GM18507 (cell line): Measurements from ENCODE around the gene GPR161.

ENCODE experiments used
- DNase-seq: peaks from one replicate; pipeline ENCODE4 v3.0.0; 2011; ENCODE audit warnings: low read depth; ENCODE audit not compliant: insufficient read length; ENCODE audit errors: extremely low spot score
- FAIRE-seq: peaks from 2 replicates; lab custom pipeline; 2011; peaks lifted over from hg19 to GRCh38; lab: Jason Lieb, UNC

GPR161 gene

DNA sequence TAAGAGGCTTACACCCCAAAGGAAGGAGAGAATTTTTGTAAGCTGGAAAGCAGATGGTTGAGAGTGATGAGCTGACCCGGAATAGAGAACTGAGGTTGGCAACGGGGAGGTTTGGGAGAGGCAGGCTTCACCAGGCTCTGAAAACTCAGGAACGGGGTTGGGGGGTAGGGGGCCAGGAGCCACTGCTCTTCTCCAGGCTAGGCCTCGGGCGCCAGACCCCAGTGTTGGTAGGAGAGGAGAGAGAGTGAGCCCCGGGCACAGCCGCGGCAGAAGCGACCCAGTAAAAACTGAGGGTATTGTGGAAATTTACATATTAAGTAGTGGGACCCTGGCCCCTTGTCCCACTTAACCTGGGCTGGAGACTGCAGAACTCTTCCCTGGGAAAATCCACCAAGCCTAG lies 45.7 kb downstream of the GPR161 start:
- FAIRE-seq: no peak
- no peak for DNase-seq

DNA sequence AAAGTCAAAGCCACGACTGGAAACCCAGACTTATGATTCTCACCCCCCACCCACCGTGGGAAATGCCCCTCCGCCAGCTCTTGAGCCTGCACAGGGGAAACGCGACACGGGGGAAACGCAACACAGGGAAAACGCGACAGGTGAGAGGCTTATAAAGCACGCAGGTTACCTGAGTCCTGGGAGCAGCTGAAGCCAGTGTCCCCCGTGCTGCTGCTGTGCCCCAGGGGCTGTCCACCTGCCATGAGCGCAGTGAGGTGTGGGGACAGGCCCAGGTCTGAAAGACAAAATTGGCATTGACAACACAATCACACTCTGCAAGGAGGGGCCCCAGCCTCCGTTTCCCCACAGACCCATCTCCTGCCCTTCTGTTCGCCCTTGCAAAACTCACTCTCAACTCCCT lies 46.3 kb downstream of the GPR161 start:
- DNase-seq (no peak), FAIRE-seq (no peak)

DNA sequence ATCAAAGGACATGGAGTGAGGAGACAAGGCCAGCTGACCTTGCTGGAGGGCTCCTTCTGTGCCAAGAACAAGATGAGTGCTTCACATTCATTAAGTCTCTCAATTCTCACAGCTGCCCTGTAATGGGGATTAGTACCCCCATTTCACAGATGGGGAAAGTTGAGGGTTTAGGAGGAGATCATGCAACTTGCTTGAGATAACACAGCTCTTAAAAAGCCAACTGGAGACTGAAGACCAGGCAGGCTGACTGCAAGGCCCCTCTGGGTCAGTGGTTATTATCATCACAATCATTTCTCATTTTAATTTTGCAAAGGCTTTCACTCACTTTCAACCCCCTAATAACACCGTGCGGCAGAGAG lies 46.8 kb downstream of the GPR161 start:
- no peak for DNase-seq
- FAIRE-seq: no peak

DNA sequence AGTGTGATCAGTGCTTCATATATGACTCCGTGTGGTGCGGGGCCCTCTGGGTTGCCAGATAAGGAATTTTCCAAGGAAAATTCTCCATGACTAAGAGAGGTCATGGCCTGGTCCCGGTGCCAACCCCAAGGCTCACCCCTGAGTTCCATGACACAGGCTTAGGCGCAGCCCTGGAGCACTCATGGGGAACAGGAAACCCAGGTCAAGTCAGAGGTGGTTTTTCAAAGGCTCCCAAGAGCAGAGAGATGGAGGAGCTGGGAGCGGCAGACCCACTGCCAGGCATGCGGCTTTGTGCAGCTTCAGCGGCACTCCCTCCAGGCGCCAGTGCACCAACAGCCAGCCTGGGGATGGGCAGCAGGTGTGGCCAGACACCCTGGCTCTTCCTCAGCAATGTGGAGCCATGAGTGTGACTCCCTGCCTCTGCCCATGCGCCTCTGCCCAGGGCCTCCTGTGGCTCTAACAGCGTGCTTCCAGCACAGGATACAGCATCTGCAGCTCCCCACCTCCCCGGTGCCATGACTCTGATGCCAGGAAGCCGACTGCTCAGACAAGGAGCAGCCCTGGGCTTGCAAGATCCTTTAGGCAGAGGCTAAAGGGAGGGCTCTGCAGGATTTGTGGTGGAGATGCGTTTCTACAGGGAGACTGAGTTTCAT lies 47.3 kb downstream of the GPR161 start:
- FAIRE-seq (no peak), DNase-seq (no peak)

DNA sequence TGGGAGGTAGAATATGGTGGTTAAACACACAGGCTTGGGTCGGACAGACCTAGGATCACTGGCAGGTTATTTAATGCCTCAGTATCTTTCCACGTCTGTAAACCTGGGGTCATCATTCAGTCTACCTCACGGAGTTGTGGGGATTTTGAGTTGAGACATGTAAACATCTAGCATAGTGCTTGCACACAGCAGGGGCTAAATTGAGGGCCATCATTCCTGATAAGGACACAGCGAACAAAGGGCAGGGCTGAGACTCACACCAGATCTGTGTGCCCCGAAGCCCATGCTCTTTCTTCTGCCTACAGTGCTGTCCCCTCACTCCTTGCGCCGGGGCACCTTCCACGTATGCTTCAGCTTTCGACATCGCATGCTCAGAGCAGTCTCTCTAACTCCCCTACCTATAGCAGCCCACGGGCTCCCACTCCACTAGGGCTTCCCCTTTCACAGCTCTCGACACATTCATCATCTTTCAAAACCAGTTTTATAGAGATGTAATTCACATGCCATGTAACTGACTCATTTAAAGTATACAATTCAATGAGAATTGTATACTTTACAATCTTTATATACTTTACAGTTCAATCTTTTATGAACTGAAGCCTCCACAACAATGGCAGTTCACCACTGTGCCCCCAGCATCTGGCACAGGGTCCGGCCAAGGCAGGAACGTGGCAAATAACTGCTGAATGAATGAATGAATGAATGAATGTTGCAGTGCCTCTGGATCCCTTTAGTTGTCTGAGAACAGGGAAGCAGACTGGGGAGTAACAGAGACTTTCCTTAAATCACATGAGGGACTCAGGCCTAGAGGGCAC lies 48.0 kb downstream of the GPR161 start:
- FAIRE-seq (no peak), DNase-seq (no peak)

DNA sequence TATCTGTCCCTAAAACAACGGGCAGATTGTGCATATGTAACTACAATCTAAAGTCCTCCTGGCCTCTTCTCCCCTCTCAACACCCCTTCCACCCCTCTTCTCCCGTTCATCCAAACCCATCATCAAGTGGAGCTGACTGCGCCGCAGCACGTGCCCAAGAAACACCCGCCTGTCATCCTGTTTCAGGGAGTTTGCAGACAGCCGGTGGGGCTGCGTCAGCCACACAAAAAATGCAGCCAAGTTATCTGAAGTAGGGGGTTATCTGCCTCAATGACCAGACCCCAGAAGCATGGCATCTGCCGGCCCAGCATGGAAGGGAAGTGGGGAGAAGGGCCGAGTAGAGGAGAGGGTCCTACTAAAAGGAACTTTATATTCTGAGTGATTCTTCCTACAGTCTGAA lies 49.0 kb downstream of the GPR161 start:
- DNase-seq (no peak), FAIRE-seq (no peak)

DNA sequence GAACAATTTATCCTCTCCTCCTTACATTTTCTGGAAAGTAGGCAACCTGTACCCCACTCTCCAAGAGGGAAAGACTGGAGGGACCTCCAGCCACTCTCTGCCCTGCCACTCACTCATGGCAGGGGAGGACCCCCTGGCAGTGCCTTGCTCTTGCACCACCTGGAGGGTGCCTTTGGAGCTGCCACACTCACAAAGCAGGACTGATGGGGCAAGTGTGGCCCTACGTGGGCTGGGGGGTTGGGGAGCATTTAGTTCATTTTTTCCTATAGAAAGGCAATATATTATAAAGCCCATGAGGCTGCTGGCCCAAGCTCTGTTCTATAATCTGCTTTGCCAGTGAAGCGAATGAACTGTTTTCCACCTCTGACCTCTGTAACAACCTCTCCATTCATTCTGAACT lies 50.3 kb downstream of the GPR161 start:
- no peak for DNase-seq
- no peak for FAIRE-seq

DNA sequence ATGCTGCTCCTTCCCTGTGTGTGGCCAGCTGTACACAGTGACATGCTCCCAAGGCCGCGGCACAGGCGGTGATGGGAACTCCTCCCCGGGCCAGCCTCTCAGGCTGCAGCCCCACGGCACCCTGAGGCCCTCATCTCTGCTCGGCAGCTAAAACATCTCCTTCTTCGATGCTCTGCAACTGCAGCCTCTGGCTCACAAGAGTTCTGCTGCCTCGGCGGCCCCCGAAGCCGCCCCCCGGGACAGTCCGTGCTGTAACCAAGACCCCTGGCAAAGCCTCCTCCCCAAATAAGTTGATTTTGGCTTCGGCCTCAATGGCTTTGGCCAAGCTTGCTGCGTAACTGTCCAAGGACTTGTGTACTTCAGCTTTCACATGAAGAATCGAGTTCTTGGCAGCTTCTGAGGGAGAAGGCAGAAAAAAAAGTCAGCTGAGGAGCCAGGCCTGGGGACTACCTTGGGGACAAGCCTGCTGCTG lies 51.3 kb downstream of the GPR161 start:
- DNase-seq (no peak), FAIRE-seq (no peak)

DNA sequence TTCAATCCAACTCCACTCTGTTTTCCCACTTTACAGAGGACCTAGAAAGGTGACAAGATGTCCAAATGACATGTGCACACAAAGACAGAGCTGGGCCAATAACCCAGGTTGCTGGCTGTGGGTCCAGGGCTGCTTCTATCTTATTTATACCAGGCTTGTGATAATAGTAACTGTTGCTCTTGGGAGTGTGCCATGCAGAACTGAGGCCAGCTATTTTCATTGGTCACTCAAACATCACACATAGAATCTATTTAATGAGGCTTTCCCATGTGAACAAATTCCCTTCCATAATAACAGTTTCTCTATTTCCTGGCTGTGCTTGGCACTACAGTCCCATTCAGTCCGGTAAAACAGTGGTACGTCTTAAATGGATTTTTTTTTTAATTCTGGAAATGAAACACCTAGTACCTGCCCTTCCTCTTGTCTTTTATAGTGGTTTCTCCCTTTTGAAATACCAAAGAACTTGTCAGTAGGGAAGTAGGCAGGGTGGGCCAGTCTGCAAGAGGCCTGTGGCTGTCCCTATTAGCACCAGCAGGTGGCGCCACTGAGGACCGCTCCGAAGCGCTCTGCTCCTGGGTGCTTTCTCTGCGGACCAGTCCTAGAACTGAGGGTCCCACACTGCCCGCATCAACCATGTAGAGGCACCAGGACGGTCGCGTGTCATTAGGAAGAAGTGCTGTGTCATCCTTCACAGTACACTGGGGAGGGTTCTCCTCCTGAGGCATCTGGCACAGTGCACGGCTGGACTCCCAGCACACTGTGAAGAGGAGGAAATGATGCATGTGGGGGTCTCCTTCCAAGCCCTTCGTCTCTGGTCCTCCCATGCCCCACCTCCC lies 52.1 kb downstream of the GPR161 start:
- FAIRE-seq (peak; percentile 66), DNase-seq (peak; percentile 38)

DNA sequence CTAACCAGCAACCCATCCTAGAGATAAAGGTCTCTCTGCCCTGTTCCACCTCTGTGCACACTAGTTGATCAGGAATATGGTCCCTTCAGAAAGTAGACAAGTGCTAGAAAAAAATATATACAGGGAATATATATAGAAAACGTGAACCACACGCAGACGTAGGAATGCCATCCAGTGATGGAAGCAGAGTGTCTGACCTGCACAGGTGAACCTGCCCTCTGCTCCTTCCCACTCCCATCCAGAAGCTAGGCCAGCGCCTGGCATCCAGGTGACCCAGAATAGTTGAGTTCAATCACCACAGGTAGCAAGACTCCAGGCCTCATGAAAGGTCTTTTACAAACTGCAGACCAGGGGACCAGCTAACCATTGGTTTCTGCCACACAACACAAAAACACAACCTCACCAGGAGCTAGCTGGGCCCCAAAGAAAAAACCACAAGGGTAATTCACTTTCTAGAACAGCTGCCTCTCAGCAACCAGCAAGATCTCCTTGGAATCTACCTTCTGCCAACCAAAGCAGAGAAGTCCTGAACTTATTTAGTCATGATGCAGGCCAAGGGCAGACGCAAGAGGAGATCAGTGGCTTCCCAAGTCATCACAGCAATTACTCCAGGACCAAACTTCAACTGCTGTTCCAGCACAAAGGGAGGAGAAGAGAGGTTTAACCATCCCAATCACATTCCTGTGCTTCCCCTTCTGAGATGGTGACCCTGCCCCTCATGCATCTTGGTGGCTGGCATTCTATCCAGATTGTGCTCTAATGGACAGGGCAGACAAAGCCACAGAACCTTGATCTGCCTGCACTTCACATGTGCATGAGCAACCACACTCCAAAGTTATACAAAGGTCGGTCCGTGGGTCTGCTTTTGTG lies 53.0 kb downstream of the GPR161 start:
- no peak for FAIRE-seq
- no peak for DNase-seq

DNA sequence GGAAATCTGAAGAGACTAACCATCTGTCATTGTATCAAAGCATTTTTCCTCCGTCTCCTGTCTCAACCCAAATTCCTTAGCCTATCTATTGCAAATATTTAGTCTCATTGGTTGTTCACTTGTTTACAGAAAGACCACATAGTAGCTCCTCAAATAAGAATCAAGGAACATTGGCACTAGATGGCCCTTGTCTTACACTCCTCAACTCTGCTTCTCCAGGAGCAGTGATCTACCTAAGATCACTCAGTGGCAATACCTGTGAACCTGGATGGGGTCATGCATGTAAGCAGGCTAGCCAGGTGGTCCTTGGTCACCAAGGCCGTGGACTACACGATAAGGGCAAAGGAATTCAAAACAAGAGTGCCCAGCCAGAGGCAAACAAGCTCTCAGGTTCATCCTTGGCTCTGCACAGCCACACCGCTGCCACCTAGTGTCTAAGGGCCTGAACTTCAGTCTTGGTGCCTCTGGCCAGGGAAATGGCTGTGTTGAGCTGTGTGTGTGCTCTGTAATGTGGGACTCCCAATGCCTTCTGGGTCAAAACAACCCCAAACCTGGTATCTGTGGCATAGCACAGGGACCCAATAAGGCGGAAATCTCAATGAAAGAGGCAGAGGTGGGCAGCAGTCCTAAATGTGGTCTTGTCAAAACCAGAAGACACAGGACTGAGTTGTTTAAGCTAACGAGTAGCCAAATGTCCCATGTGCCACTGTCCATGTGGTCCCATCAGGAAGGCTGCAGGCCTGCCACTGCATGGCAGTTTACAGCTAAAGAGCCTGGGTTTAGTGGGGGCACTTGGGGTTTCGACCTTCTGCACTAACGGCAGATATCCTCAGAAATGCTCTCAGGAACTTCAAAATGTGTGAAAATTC lies 54.5 kb downstream of the GPR161 start:
- FAIRE-seq (peak; percentile 82), DNase-seq (peak; percentile 46)

DNA sequence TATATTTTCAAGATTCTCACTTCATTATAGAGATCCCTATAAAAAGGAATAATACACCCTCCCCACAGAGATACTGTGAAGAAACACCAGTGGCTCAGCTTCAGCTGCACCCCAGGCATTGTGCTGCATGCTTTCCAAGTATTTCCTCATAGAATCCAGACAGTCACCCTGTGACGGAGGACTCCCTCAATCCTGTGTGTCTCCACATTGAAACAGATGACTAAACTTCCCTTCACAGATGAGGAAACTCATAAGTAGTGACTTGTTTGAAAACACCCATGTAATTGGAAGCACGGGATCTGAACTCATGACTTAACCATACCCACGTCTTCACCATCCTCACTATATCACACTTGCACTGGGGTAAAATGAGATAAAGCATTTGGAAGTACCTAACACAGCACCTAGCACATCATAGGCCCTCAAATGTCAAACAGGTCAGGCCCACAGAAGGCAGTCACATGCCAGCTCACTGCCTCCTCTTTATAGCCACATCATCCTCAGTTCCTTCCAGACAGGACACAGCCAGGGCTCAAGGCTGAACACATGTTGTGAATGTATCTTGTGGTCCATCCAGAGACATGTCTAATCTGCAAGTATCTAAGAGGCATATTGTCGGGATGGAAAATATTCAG lies 55.2 kb downstream of the GPR161 start:
- DNase-seq: no peak

DNA sequence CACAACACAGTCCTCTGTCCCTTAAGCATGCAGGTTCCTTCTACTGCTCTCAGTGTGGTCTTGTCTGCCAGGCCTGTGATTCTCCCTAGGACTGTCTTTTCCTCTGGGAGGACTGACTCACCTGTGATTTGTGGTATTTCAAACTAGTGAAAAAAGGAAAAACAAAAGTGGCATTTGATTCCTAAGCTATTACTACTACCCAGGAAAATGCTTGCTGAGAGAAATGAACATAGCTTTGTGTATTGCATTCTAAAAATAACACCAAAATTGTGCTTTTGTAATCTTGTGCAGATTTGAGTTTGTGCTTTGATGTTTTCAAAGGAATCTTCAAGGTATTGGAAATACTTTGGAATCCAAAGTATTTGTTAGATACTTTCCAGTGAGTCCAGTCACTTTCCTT lies 57.0 kb downstream of the GPR161 start:
- FAIRE-seq: no peak
- DNase-seq: no peak

More for the DNA sequence above, 55.2 kb downstream of the GPR161 start:
- FAIRE-seq: no peak

DNA sequence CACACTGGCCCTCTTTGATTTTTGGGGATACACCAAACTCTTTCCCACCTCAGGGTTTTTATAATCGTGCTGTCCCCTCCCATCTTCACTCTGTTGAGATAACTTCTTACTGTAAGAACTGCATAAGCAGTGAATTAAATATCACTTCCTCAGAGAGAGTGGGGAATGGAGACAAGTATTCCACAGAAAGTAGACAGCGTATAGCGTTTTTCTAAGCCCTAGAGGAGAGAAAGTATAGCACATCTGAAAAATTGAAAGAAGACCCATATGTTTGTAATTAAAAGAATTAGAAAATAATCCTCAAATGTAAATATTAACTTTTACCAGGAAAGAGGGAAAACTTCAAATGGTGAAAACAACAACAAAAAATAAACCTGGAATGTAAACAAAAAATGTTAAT lies 67.3 kb downstream of the GPR161 start:
- DNase-seq (no peak), FAIRE-seq (no peak)

DNA sequence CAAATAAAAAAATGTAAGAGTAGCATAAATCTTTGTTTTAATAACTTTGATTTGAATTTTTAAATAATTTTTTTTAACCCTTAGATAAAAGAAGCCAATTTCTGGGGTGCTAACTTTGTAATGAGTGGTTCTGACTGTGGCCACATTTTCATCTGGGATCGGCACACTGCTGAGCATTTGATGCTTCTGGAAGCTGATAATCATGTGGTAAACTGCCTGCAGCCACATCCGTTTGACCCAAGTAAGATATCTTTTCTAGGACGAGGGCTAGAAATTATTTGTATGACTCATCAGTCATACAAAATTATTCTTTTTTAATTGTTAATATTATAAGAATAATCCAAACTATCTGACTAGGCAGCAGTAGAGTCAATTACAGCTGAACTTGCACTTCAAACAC lies 71.2 kb downstream of the GPR161 start:
- DNase-seq (no peak), FAIRE-seq (no peak)

DNA sequence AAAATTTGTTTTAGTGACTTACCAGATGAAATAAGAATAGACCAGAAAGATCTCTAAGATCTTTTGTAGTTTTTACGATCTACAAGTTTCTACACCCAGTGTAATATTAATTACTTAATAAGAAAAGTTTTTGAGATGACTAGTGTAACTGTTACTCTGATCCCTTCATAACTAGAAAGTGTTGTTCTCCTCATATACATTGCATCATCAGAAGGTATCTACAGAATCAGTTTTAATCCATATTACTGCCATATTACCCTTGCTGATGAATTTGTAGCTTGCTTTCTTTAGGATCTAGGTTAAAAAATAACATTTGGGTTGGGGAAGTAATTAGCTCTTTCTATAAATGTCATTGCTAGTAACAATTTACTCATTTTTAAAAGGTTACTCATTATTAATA lies 72.5 kb downstream of the GPR161 start:
- FAIRE-seq: no peak
- DNase-seq: no peak

DNA sequence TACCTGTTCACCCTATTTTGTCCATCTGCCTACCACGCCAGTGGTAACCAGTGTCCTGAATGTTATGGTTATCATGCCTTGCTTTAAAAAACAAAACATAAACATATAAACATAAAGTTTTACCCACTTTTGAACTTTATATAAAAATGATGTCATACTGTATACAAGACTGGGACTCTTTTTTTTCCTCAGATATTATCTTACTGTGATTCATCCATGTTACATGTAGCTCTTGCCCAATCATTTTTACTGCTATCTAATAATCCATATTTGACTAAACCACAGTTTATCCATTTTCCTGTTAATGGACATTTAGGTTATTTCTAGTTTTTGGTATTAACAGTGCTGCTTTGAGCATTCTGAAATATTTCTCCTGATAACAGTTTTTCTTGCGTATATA lies 78.8 kb downstream of the GPR161 start:
- no peak for FAIRE-seq
- no peak for DNase-seq

DNA sequence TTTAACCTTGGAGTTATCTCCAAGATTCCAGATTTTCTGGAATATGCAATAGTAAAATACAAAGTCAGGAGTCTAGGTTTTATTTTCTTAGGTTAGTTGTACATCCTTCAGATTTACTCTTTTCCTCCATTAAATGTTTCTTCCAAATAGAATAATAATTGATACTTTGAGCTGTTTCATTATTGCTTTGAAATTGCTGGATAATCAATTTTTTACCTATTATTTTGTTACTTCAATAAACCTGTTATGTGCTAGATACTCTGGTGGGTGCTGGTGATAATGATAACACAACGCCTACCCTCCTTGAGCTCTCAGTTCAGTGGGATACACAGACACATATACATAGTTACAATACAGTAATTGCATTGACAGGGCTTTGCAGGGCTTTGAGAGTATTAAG lies 79.4 kb downstream of the GPR161 start:
- no peak for DNase-seq
- FAIRE-seq: no peak
